Loucy (cell line): ENCODE data around the gene CDK8.

Source experiments
- H2AFZ ChIP-seq: fragments of 200-600 bp; sonication (generic); 2 replicates; pipeline ENCODE4 v1.6.0; 2016; ENCODE audit warnings: antibody characterized with exemption, mild to moderate bottlenecking, low read length, moderate library complexity
- H3F3A ChIP-seq: fragments of 200-600 bp; 2 replicates; pipeline ENCODE4 v1.6.0; 2016; ENCODE audit warnings: antibody characterized with exemption, low read depth, mild to moderate bottlenecking
- H3K27me3 ChIP-seq: fragments of 200-600 bp; sonication (generic); 2 replicates; pipeline ENCODE4 v1.6.1; 2014; ENCODE audit warnings: low read length, mild to moderate bottlenecking; ENCODE audit not compliant: insufficient read depth, poor library complexity, severe bottlenecking
- H3K36me3 ChIP-seq: fragments of 200-600 bp; sonication (generic); 2 replicates; pipeline ENCODE4 v1.6.1; 2016; ENCODE audit warnings: low read length; ENCODE audit not compliant: insufficient read depth
- H3K4me1 ChIP-seq: fragments of 200-600 bp; sonication (generic); 2 replicates; pipeline ENCODE4 v1.5.1; 2014; ENCODE audit warnings: low read length, mild to moderate bottlenecking; ENCODE audit not compliant: insufficient read depth, poor library complexity, severe bottlenecking
- H3K4me2 ChIP-seq: fragments of 200-600 bp; sonication (generic); 2 replicates; pipeline ENCODE4 v1.6.0; 2014; ENCODE audit warnings: antibody characterized with exemption, low read length, low read depth, mild to moderate bottlenecking; ENCODE audit not compliant: poor library complexity, severe bottlenecking
- H3K4me3 ChIP-seq: fragments of 200-600 bp; sonication (generic); 2 replicates; pipeline ENCODE4 v1.5.1; 2014; ENCODE audit warnings: low read length, mild to moderate bottlenecking, mixed read lengths; ENCODE audit not compliant: poor library complexity, severe bottlenecking
- H3K79me2 ChIP-seq: fragments of 200-600 bp; sonication (generic); 2 replicates; pipeline ENCODE4 v1.6.1; 2014; ENCODE audit warnings: low read length; ENCODE audit not compliant: insufficient read depth
- H3K9ac ChIP-seq: fragments of 200-600 bp; sonication (generic); 2 replicates; pipeline ENCODE4 v1.6.0; 2014; ENCODE audit warnings: mild to moderate bottlenecking, low read depth, low read length, moderate library complexity; ENCODE audit not compliant: poor library complexity, severe bottlenecking
- H3K9me2 ChIP-seq: fragments of 200-600 bp; sonication (generic); replicated peaks from 2 replicates; pipeline ENCODE4 v1.6.1; 2016; ENCODE audit warnings: low read depth, low read length, mixed read lengths
- H3K9me3 ChIP-seq: fragments of 200-600 bp; sonication (generic); 2 replicates; pipeline ENCODE4 v1.6.1; 2014; ENCODE audit warnings: mild to moderate bottlenecking, antibody characterized with exemption, low read length, low read depth; ENCODE audit not compliant: insufficient read depth
- H4K20me1 ChIP-seq: fragments of 200-600 bp; sonication (generic); 2 replicates; pipeline ENCODE4 v1.6.0; 2014; ENCODE audit warnings: antibody characterized with exemption, low read length, mild to moderate bottlenecking; ENCODE audit not compliant: insufficient read depth, poor library complexity, severe bottlenecking
- CTCF ChIP-seq: fragments of 200-600 bp; sonication (generic); conservative IDR thresholded peaks from 2 replicates; pipeline ENCODE4 v1.5.1; 2014; ENCODE audit warnings: mild to moderate bottlenecking, antibody characterized with exemption, low read length
- EZH2phosphoT487 ChIP-seq: fragments of 200-600 bp; IDR thresholded peaks from 2 replicates; pipeline ENCODE4 v1.6.1; 2018; ENCODE audit warnings: antibody characterized with exemption, mild to moderate bottlenecking, moderate library complexity, borderline replicate concordance

CDK8 gene

GRCh38 chr13:26384587-26384986 is 130.7 kb downstream of the CDK8 start:
- Histone ChIP-seq H4K20me1 (no peaks in the 10 kb centered on the region), H2AFZ (no peak overlapping the region), H3K4me2 (no peak overlapping the region), H3K4me1 (no peaks in the 10 kb centered on the region), H3K79me2 (no peaks in the 10 kb centered on the region), H3K4me3 (no peak overlapping the region), H3K27me3 (no peaks in the 10 kb centered on the region), H3K9ac (no peak overlapping the region), H3F3A (no peaks in the 10 kb centered on the region), H3K9me2 (no peaks in the 10 kb centered on the region), H3K9me3 (no peaks in the 10 kb centered on the region), H3K36me3 (peaks cover 31% of the 10 kb centered on the region; the same call in 1 of the 2 replicates)
- TF ChIP-seq CTCF (no peak), EZH2phosphoT487 (no peak)

- H3F3A ChIP-seq, result no peaks in the 10 kb centered on the region
- TF ChIP-seq CTCF, result no peak
- TF ChIP-seq EZH2phosphoT487, result no peak
- H3K36me3 ChIP-seq, result peaks cover 41% of the 10 kb centered on the region; the same call in 1 of the 2 replicates
- no peak overlapping the region for H3K9ac ChIP-seq
- no peak overlapping the region for H3K4me2 ChIP-seq
- H3K9me2 ChIP-seq, result no peaks in the 10 kb centered on the region
- H3K4me1 ChIP-seq, result no peaks in the 10 kb centered on the region
- H3K79me2 ChIP-seq, result no peaks in the 10 kb centered on the region
- H3K27me3 ChIP-seq, result no peaks in the 10 kb centered on the region
- no peaks in the 10 kb centered on the region for H4K20me1 ChIP-seq
- no peak overlapping the region for H2AFZ ChIP-seq
- no peaks in the 10 kb centered on the region for H3K9me3 ChIP-seq
- no peak overlapping the region for H3K4me3 ChIP-seq
Observed at GRCh38 chr13:26386026-26386425, 132.1 kb downstream of the CDK8 start.

GRCh38 chr13:26390203-26390602 is 136.3 kb downstream of the CDK8 start:
- peaks cover 36% of the 10 kb centered on the region; the same call in 1 of the 2 replicates for H3K36me3 ChIP-seq
- no peak for TF ChIP-seq EZH2phosphoT487
- no peak for TF ChIP-seq CTCF

More at GRCh38 chr13:26390203-26390602, 136.3 kb downstream of the CDK8 start:
- H3K9me3 ChIP-seq, result no peaks in the 10 kb centered on the region
- no peaks in the 10 kb centered on the region for H3K79me2 ChIP-seq
- H3F3A ChIP-seq, result no peaks in the 10 kb centered on the region
- no peak overlapping the region for H3K9ac ChIP-seq
- no peaks in the 10 kb centered on the region for H3K4me1 ChIP-seq
- H3K4me2 ChIP-seq, result no peak overlapping the region
- no peaks in the 10 kb centered on the region for H3K27me3 ChIP-seq
- no peak overlapping the region for H3K4me3 ChIP-seq
- no peak overlapping the region for H2AFZ ChIP-seq
- no peaks in the 10 kb centered on the region for H4K20me1 ChIP-seq
- no peaks in the 10 kb centered on the region for H3K9me2 ChIP-seq
